A673 (cell line): ENCODE measurements around the gene NLRP5. TPM values are rescaled to one million over a fixed set of nuclear protein-coding genes. Genes with fewer than 3 reads are reported as not detected.
"Not testable (repeated sequence)": the region's sequence is repeated elsewhere in the genome, so short reads cannot be mapped to it uniquely, and the experiment has no call there.

Experiments used
- BruUV-seq: library from RNA; stranded (reverse); fragments of 400-500 nt; replicated peaks from 2 replicates; lab custom pipeline; 2021; lab: Mats Ljungman, UMichigan
- CTCF ChIA-PET: fragments of 300-600 bp; sonication (Branson Sonifier 250); formaldehyde crosslinking; loops from one replicate; lab custom pipeline; 2022; ENCODE audit warnings: antibody characterized with exemption; lab: Charles Lee
- POLR2A ChIA-PET: fragments of 300-600 bp; sonication (Branson Sonifier 250); formaldehyde crosslinking; loops from one replicate; lab custom pipeline; 2022; ENCODE audit warnings: antibody characterized with exemption; ENCODE audit not compliant: low non-redundant PET; lab: Charles Lee
- DNase-seq: peaks from one replicate; pipeline ENCODE4 v3.0.0-alpha.2; 2015; ENCODE audit warnings: low spot score
- H3K27ac ChIP-seq: fragments of 200-600 bp; sonication (generic); 2 replicates; pipeline ENCODE4 v1.5.1; 2016; ENCODE audit warnings: mixed run types, low read depth, mild to moderate bottlenecking, mixed read lengths, antibody characterized with exemption, low read length; ENCODE audit not compliant: poor library complexity, severe bottlenecking
- H3K27me3 ChIP-seq: fragments of 200-600 bp; sonication (generic); replicated peaks from 2 replicates; pipeline ENCODE4 v1.6.1; 2017; ENCODE audit warnings: mixed run types, low read depth, mild to moderate bottlenecking, mixed read lengths, antibody characterized with exemption, low read length; ENCODE audit not compliant: insufficient read depth, poor library complexity
- H3K36me3 ChIP-seq: fragments of 200-600 bp; sonication (generic); 2 replicates; pipeline ENCODE4 v1.6.1; 2016; ENCODE audit warnings: mixed run types, mild to moderate bottlenecking, mixed read lengths, antibody characterized with exemption, low read length; ENCODE audit not compliant: insufficient read depth, poor library complexity, severe bottlenecking
- H3K4me1 ChIP-seq: fragments of 200-600 bp; sonication (generic); 2 replicates; pipeline ENCODE4 v1.6.1; 2017; ENCODE audit warnings: mixed run types, mild to moderate bottlenecking, mixed read lengths, antibody characterized with exemption, low read length; ENCODE audit not compliant: insufficient read depth, poor library complexity, severe bottlenecking
- H3K4me3 ChIP-seq: fragments of 200-600 bp; sonication (generic); 2 replicates; pipeline ENCODE4 v1.5.1; 2016; ENCODE audit warnings: low read depth, mixed run types, mild to moderate bottlenecking, mixed read lengths, low read length; ENCODE audit not compliant: poor library complexity, severe bottlenecking
- H3K9me3 ChIP-seq: fragments of 200-600 bp; sonication (generic); 2 replicates; pipeline ENCODE4 v1.6.1; 2016; ENCODE audit warnings: mixed run types, low read depth, mild to moderate bottlenecking, mixed read lengths, antibody characterized with exemption, low read length; ENCODE audit not compliant: poor library complexity, severe bottlenecking
- CTCF ChIP-seq: fragments of 300-800, 200-600 bp; sonication (generic); conservative IDR thresholded peaks from 2 replicates; pipeline ENCODE4 v1.5.1; 2017; ENCODE audit warnings: low read depth, mild to moderate bottlenecking, antibody characterized with exemption, low read length, moderate library complexity, mixed read lengths
- EZH2 ChIP-seq: fragments of 200-600 bp; sonication (generic); IDR thresholded peaks from 2 replicates; pipeline ENCODE4 v1.6.1; 2017; ENCODE audit warnings: borderline replicate concordance, low read depth, mild to moderate bottlenecking, mixed read lengths, antibody characterized with exemption, low read length; ENCODE audit not compliant: poor library complexity, severe bottlenecking
- intact Hi-C: fragments of 100-400 bp; cut with micrococcal nuclease; formaldehyde crosslinking; loops from one replicate; pipeline ENCODE4 v1.10.0; 2022; ENCODE audit not compliant: unreplicated experiment
- total RNA-seq: library from RNA; stranded (reverse); gene quantifications from 2 replicates; pipeline ENCODE4 v1.2.3, GENCODE V29; 2021

The NLRP5 gene
- total RNA-seq, 1 experiment from 2014 or later = not detected

GRCh38 chr19:56103027-56103614 lies 116.5 kb downstream of the NLRP5 start:
- H3K27ac ChIP-seq = peak overlapping the region; percentile 23
- no peak overlapping the region for H3K4me3 ChIP-seq
- DNase-seq = no peak
- BruUV-seq = no TSS peak
- no peaks in the 10 kb centered on the region for H3K27me3 ChIP-seq
- POLR2A ChIA-PET = no interaction called here
- H3K36me3 ChIP-seq = peaks cover 6% of the 10 kb centered on the region
- no peaks in the 10 kb centered on the region for H3K9me3 ChIP-seq
- H3K4me1 ChIP-seq = peaks cover 14% of the 10 kb centered on the region
- intact Hi-C loops = no loop called here
- CTCF ChIA-PET = no interaction called here
- no peak for TF ChIP-seq EZH2
- TF ChIP-seq CTCF = no peak

GRCh38 chr19:56104423-56104822 lies 117.8 kb downstream of the NLRP5 start:
- Histone ChIP-seq H3K9me3 (no peaks in the 10 kb centered on the region), H3K4me1 (peaks cover 27% of the 10 kb centered on the region), H3K27ac (no peak overlapping the region), H3K4me3 (no peak overlapping the region), H3K27me3 (no peaks in the 10 kb centered on the region), H3K36me3 (peaks cover 6% of the 10 kb centered on the region)
- intact Hi-C loops = loop anchor here (2.0 kb wide), 1 partner anchor 68 kb away; no protein-coding TSS in a partner anchor
- no TSS peak for BruUV-seq
- ChIA-PET POLR2A (no interaction called here), CTCF (interaction anchor here (1.0 to 1.3 kb wide), 2 partner anchors 28 to 67 kb away, joined by 4 to 9 read pairs; no protein-coding TSS in a partner anchor)
- no peak for DNase-seq
- TF ChIP-seq EZH2 = no peak
- TF ChIP-seq CTCF = no peak

GRCh38 chr19:56105090-56105701 lies 118.6 kb downstream of the NLRP5 start:
- BruUV-seq = no TSS peak
- no peaks in the 10 kb centered on the region for H3K9me3 ChIP-seq
- ChIA-PET CTCF (interaction anchor here (0.6 to 1.3 kb wide), 6 partner anchors 14 to 228 kb away, joined by 3 to 9 read pairs (median 4); no protein-coding TSS in a partner anchor), POLR2A (no interaction called here)
- peak; percentile 91 for DNase-seq
- no peak overlapping the region for H3K4me3 ChIP-seq
- H3K27ac ChIP-seq = peak overlapping the region; percentile 82
- TF ChIP-seq EZH2 (no peak), CTCF (peak; percentile 81)
- peaks cover 31% of the 10 kb centered on the region for H3K4me1 ChIP-seq
- peaks cover 6% of the 10 kb centered on the region for H3K36me3 ChIP-seq
- intact Hi-C loops = loop anchor here (2.0 kb wide), 1 partner anchor 68 kb away; no protein-coding TSS in a partner anchor
- no peaks in the 10 kb centered on the region for H3K27me3 ChIP-seq

- H3K27me3 ChIP-seq, POLR2A ChIA-PET, DNase-seq, BruUV-seq, H3K9me3 ChIP-seq, H3K36me3 ChIP-seq, H3K4me3 ChIP-seq: not testable (repeated sequence)
- Histone ChIP-seq H3K27ac (peak overlapping the region; percentile 82), H3K4me1 (peaks cover 38% of the 10 kb centered on the region)
- intact Hi-C loops = loop anchor here (2.0 kb wide), 1 partner anchor 67 kb away; no protein-coding TSS in a partner anchor
- CTCF ChIA-PET = interaction anchor here (0.6 to 0.9 kb wide), 2 partner anchors 64 to 228 kb away, joined by 3 to 6 read pairs; no protein-coding TSS in a partner anchor
Observed at GRCh38 chr19:56105831-56106396, 119.3 kb downstream of the NLRP5 start.
